ENCODE data around the gene MYO5C.

DNA sequence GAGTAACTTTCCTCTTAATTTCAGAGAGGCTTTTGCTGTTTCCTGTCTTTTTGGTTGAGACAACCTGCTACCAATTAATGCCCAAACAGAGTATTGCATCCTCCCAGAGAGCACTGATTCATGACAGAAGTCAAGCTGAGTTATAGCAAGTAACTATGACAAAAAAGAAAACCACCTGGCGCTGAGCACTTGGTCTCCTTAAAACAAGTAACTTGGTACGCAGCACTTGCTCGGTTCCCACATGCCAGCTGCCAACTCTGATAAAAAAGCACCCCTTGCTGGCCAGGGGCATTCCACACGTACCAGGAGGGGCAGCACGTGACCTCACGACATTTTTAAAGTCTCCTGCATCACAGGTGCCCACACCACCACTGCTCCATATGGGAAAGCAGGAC, 13.5 kb upstream of the MYO5C start:
- TF ChIP-seq, protein P1, sequence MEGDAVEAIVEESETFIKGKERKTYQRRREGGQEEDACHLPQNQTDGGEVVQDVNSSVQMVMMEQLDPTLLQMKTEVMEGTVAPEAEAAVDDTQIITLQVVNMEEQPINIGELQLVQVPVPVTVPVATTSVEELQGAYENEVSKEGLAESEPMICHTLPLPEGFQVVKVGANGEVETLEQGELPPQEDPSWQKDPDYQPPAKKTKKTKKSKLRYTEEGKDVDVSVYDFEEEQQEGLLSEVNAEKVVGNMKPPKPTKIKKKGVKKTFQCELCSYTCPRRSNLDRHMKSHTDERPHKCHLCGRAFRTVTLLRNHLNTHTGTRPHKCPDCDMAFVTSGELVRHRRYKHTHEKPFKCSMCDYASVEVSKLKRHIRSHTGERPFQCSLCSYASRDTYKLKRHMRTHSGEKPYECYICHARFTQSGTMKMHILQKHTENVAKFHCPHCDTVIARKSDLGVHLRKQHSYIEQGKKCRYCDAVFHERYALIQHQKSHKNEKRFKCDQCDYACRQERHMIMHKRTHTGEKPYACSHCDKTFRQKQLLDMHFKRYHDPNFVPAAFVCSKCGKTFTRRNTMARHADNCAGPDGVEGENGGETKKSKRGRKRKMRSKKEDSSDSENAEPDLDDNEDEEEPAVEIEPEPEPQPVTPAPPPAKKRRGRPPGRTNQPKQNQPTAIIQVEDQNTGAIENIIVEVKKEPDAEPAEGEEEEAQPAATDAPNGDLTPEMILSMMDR (IDR thresholded peaks at IDR 0.05 in 8 of 11, conservative IDR thresholded peaks at IDR 0.05 in 3 of 11) = no peak
- TF ChIP-seq POLR2A (IDR thresholded peaks at IDR 0.05) = no peak
